ENCODE data around the gene UBL5. TPM values are rescaled to one million over a fixed set of nuclear protein-coding genes. Genes with fewer than 3 reads are reported as not detected.
"Not testable (repeated sequence)": the region's sequence is repeated elsewhere in the genome, so short reads cannot be mapped to it uniquely, and the experiment has no call there.

The UBL5 gene
- total RNA-seq, 1 donor from 2014 or later = 133 TPM

GRCh38 chr19:9791073-9791367 is 36.7 kb upstream of the UBL5 start:
- not testable (repeated sequence) for H3K9ac ChIP-seq (ENCODE audit: low read depth in 1 of 3, low read length in 3 of 3); H3K27ac ChIP-seq (ENCODE audit: low read depth, low read length); H3K4me1 ChIP-seq (ENCODE audit: control insufficient read depth in 3 of 3, insufficient read depth in 3 of 3, low read length in 3 of 3); H3K36me3 ChIP-seq (ENCODE audit: control insufficient read depth in 3 of 3, insufficient read depth in 3 of 3, low read length in 3 of 3); H3K9me3 ChIP-seq (ENCODE audit: control insufficient read depth in 3 of 3, low read length in 3 of 3)
- Histone ChIP-seq H3K4me3 (ENCODE audit: low read length in 3 of 3) (peak overlapping the region in 1 of 3 donors; percentile 64), H3K27me3 (ENCODE audit: control insufficient read depth in 3 of 3, insufficient read depth in 3 of 3, low read length in 3 of 3) (peaks cover 4 to 26% (median 8%) of the 10 kb centered on the region in 3 donors)

GRCh38 chr19:9791552-9792205 is 36.0 kb upstream of the UBL5 start:
- no peaks in the 10 kb centered on the region for H3K9me3 ChIP-seq (ENCODE audit: control insufficient read depth in 3 of 3, low read length in 3 of 3)
- peak overlapping the region; percentile 64 to 76 (median 67) for H3K4me3 ChIP-seq (ENCODE audit: low read length in 3 of 3)
- peaks cover 4 to 20% (median 8%) of the 10 kb centered on the region in 3 donors for H3K27me3 ChIP-seq (ENCODE audit: control insufficient read depth in 3 of 3, insufficient read depth in 3 of 3, low read length in 3 of 3)
- H3K27ac ChIP-seq (ENCODE audit: low read depth, low read length) = peak overlapping the region; percentile 89
- no peak overlapping the region for H3K9ac ChIP-seq (ENCODE audit: low read depth in 1 of 3, low read length in 3 of 3)
- H3K4me1 ChIP-seq (ENCODE audit: control insufficient read depth in 3 of 3, insufficient read depth in 3 of 3, low read length in 3 of 3) = peaks cover 0 to 3% (median 0%) of the 10 kb centered on the region in 3 donors
- H3K36me3 ChIP-seq (ENCODE audit: control insufficient read depth in 3 of 3, insufficient read depth in 3 of 3, low read length in 3 of 3) = no peaks in the 10 kb centered on the region

DNA sequence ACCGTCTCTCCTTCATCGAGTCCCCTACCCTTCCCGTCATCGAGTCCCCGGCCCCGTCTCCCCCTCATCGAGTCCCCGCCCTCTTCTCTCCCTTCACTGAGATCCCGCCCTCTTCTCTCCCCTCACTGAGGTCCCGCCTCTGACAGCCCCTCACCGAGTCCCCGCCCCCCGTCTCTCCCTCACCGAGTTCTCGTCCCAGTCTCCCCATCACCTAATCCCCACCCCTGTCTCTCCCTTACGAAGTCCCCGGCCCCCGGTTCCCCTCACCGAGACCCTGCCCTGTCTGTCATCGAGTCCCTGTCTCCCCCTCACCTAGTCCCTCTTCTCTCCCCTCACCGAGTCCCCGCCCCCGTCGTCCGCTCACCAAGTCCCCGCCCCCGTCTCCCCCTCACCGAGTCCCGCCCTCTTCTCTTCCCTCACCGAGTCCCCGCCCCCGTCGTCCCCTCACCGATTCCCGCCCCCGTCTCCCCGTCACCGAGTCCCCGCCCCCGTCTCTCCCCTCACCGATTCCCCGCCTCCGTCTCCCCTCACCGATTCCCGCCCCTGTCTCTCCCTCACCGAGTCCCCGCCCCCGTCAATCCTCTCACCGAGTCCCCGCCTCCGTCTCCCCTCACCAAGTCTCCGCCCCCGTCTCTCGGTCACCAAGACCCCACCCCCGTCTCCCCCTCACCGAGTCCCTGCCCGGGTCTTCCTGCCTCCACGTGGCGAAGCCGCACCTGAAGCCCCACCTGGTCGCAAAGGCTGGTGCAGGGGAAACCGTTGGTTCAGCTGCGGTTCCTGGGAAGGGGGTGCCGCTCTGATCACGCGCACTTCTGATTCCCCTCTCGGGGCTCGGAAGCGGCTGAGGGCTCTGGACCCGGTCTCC is 35.3 kb upstream of the UBL5 start:
- Histone ChIP-seq H3K9ac (ENCODE audit: low read depth in 1 of 3, low read length in 3 of 3) (peak overlapping the region; percentile 50 to 68 (median 61)), H3K36me3 (ENCODE audit: control insufficient read depth in 3 of 3, insufficient read depth in 3 of 3, low read length in 3 of 3) (no peaks in the 10 kb centered on the region), H3K9me3 (ENCODE audit: control insufficient read depth in 3 of 3, low read length in 3 of 3) (no peaks in the 10 kb centered on the region), H3K27me3 (ENCODE audit: control insufficient read depth in 3 of 3, insufficient read depth in 3 of 3, low read length in 3 of 3) (peaks cover 4 to 17% (median 8%) of the 10 kb centered on the region in 3 donors), H3K27ac (ENCODE audit: low read depth, low read length) (peak overlapping the region; percentile 89), H3K4me3 (ENCODE audit: low read length in 3 of 3) (peak overlapping the region; percentile 67 to 76 (median 73)), H3K4me1 (ENCODE audit: control insufficient read depth in 3 of 3, insufficient read depth in 3 of 3, low read length in 3 of 3) (peaks cover 0 to 3% (median 0%) of the 10 kb centered on the region in 3 donors)

DNA sequence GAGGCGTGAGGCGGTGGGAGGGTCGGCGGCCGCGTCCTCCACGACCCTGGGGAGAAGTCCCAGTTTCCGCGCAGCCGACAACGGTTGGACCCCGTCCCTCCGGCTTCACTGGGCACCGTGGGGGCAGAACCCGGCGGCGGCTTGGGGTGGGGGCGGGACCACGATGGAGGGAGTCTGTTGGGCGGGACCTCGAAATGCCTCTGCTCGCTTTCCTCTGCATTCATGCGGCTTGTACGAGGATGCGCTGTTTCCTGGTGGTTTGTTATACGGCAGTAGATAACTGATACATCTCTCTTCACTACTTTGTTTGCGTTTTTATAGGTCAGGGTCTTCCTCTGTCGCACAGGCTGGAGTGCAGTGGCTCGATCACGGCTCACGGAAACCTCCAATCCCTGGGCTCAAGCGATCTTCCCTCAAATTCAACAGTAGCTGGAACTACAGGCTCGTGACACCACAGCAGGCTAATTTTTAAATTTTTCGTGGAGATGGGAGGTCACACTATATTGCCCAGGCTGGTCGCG is 34.6 kb upstream of the UBL5 start:
- H3K27ac ChIP-seq (ENCODE audit: low read depth, low read length) = peak overlapping the region; percentile 79
- no peaks in the 10 kb centered on the region for H3K9me3 ChIP-seq (ENCODE audit: control insufficient read depth in 3 of 3, low read length in 3 of 3)
- H3K27me3 ChIP-seq (ENCODE audit: control insufficient read depth in 3 of 3, insufficient read depth in 3 of 3, low read length in 3 of 3) = peaks cover 3 to 17% (median 4%) of the 10 kb centered on the region in 3 donors
- peak overlapping the region; percentile 67 to 73 (median 67) for H3K4me3 ChIP-seq (ENCODE audit: low read length in 3 of 3)
- H3K9ac ChIP-seq (ENCODE audit: low read depth in 1 of 3, low read length in 3 of 3) = peak overlapping the region in 2 of 3 donors; percentile 61 to 68
- peaks cover 0 to 3% (median 0%) of the 10 kb centered on the region in 3 donors for H3K4me1 ChIP-seq (ENCODE audit: control insufficient read depth in 3 of 3, insufficient read depth in 3 of 3, low read length in 3 of 3)
- no peaks in the 10 kb centered on the region for H3K36me3 ChIP-seq (ENCODE audit: control insufficient read depth in 3 of 3, insufficient read depth in 3 of 3, low read length in 3 of 3)

DNA sequence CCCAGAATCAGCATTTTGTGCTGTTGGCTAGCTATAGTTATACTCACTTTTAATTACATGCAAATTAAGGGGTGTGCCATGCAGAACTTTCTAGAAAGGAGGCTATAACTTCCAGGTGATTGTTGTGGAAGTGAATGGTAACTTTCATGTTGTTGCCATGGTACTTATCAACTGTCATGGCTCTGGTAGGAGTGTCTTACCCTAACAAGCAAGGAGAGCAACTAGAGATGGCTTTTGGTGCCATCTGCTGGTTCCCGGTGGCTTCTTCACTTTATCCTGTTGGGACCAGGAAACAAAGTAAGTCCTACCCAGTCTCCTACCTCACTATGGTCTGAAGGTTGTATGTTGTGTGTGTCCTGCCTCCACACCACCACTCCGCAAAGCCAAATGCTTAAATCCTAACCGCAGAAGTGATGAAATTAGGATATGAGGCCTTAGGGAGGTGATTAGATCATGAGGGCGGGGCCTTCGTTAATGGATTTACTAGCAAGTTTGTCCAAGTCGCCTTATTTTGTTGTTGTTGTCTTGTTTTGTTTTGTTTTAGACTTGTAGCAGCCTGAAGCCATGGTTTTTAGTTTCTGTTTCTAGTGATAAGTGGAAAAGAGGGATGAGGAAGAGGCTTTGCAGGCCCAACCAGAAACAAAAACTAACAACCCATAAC is 31.5 kb upstream of the UBL5 start:
- Histone ChIP-seq H3K9ac (ENCODE audit: low read depth in 1 of 3, low read length in 3 of 3) (no peak overlapping the region), H3K27ac (ENCODE audit: low read depth, low read length) (no peak overlapping the region)

GRCh38 chr19:9797871-9798270 is 29.8 kb upstream of the UBL5 start:
- H3K9me3 ChIP-seq (ENCODE audit: control insufficient read depth in 3 of 3, low read length in 3 of 3) = no peaks in the 10 kb centered on the region
- no peaks in the 10 kb centered on the region for H3K36me3 ChIP-seq (ENCODE audit: control insufficient read depth in 3 of 3, insufficient read depth in 3 of 3, low read length in 3 of 3)
- H3K27ac ChIP-seq (ENCODE audit: low read depth, low read length) = no peak overlapping the region
- H3K9ac ChIP-seq (ENCODE audit: low read depth in 1 of 3, low read length in 3 of 3) = no peak overlapping the region
- no peaks in the 10 kb centered on the region for H3K4me1 ChIP-seq (ENCODE audit: control insufficient read depth in 3 of 3, insufficient read depth in 3 of 3, low read length in 3 of 3)
- peaks cover 0 to 7% (median 2%) of the 10 kb centered on the region in 3 donors for H3K27me3 ChIP-seq (ENCODE audit: control insufficient read depth in 3 of 3, insufficient read depth in 3 of 3, low read length in 3 of 3)
- H3K4me3 ChIP-seq (ENCODE audit: low read length in 3 of 3) = no peak overlapping the region

More for the DNA sequence above, 31.5 kb upstream of the UBL5 start:
- H3K36me3 ChIP-seq (ENCODE audit: control insufficient read depth in 3 of 3, insufficient read depth in 3 of 3, low read length in 3 of 3) = no peaks in the 10 kb centered on the region
- H3K27me3 ChIP-seq (ENCODE audit: control insufficient read depth in 3 of 3, insufficient read depth in 3 of 3, low read length in 3 of 3) = peaks cover 0 to 12% (median 3%) of the 10 kb centered on the region in 3 donors
- no peak overlapping the region for H3K4me3 ChIP-seq (ENCODE audit: low read length in 3 of 3)
- no peaks in the 10 kb centered on the region for H3K9me3 ChIP-seq (ENCODE audit: control insufficient read depth in 3 of 3, low read length in 3 of 3)
- H3K4me1 ChIP-seq (ENCODE audit: control insufficient read depth in 3 of 3, insufficient read depth in 3 of 3, low read length in 3 of 3) = peaks cover 0 to 3% (median 0%) of the 10 kb centered on the region in 3 donors

- Histone ChIP-seq H3K27ac (ENCODE audit: low read depth, low read length) (no peak overlapping the region), H3K9ac (ENCODE audit: low read depth in 1 of 3, low read length in 3 of 3) (no peak overlapping the region), H3K36me3 (ENCODE audit: control insufficient read depth in 3 of 3, insufficient read depth in 3 of 3, low read length in 3 of 3) (no peaks in the 10 kb centered on the region), H3K4me3 (ENCODE audit: low read length in 3 of 3) (no peak overlapping the region), H3K27me3 (ENCODE audit: control insufficient read depth in 3 of 3, insufficient read depth in 3 of 3, low read length in 3 of 3) (no peaks in the 10 kb centered on the region), H3K4me1 (ENCODE audit: control insufficient read depth in 3 of 3, insufficient read depth in 3 of 3, low read length in 3 of 3) (no peaks in the 10 kb centered on the region), H3K9me3 (ENCODE audit: control insufficient read depth in 3 of 3, low read length in 3 of 3) (no peaks in the 10 kb centered on the region)
Observed at GRCh38 chr19:9799162-9799561, 28.6 kb upstream of the UBL5 start.

DNA sequence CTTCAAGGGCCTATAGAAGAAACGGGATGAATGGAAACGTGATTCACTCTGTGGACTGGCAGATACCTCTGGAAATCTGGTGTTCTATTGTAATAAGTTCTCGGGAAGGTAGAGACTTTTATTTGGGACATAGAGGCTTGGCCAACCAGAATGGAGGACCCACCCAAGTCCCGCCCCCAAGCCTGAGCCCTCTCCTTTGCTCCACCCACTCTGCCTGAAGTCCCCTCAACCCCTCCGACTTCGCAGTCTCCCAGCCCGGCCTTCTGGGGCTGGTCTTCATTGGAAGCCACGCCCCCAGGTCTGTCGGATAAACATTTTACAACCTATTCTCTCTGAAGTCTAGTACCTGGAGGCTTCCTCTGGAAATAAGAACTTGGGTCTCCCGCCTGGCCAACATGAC is 25.7 kb upstream of the UBL5 start:
- Histone ChIP-seq H3K36me3 (ENCODE audit: control insufficient read depth in 3 of 3, insufficient read depth in 3 of 3, low read length in 3 of 3) (peaks cover 1 to 4% (median 4%) of the 10 kb centered on the region in 3 donors), H3K9me3 (ENCODE audit: control insufficient read depth in 3 of 3, low read length in 3 of 3) (no peaks in the 10 kb centered on the region), H3K4me3 (ENCODE audit: low read length in 3 of 3) (no peak overlapping the region), H3K27me3 (ENCODE audit: control insufficient read depth in 3 of 3, insufficient read depth in 3 of 3, low read length in 3 of 3) (no peaks in the 10 kb centered on the region), H3K4me1 (ENCODE audit: control insufficient read depth in 3 of 3, insufficient read depth in 3 of 3, low read length in 3 of 3) (no peaks in the 10 kb centered on the region), H3K9ac (ENCODE audit: low read depth in 1 of 3, low read length in 3 of 3) (no peak overlapping the region), H3K27ac (ENCODE audit: low read depth, low read length) (no peak overlapping the region)

- H3K9me3 ChIP-seq (ENCODE audit: control insufficient read depth in 3 of 3, low read length in 3 of 3) = no peaks in the 10 kb centered on the region
- no peak overlapping the region for H3K4me3 ChIP-seq (ENCODE audit: low read length in 3 of 3)
- no peaks in the 10 kb centered on the region for H3K4me1 ChIP-seq (ENCODE audit: control insufficient read depth in 3 of 3, insufficient read depth in 3 of 3, low read length in 3 of 3)
- H3K9ac ChIP-seq (ENCODE audit: low read depth in 1 of 3, low read length in 3 of 3) = no peak overlapping the region
- peaks cover 33 to 37% (median 34%) of the 10 kb centered on the region in 3 donors for H3K36me3 ChIP-seq (ENCODE audit: control insufficient read depth in 3 of 3, insufficient read depth in 3 of 3, low read length in 3 of 3)
- no peaks in the 10 kb centered on the region for H3K27me3 ChIP-seq (ENCODE audit: control insufficient read depth in 3 of 3, insufficient read depth in 3 of 3, low read length in 3 of 3)
- H3K27ac ChIP-seq (ENCODE audit: low read depth, low read length) = no peak overlapping the region
Observed at GRCh38 chr19:9806803-9807202, 20.9 kb upstream of the UBL5 start.

Measured in skeletal muscle tissue (tissue), 4 donors.